GM23248 (cell line): ENCODE results near the gene DDX60.

Source experiments
- EZH2 ChIP-seq: fragments of 200-600 bp; sonication (generic); IDR thresholded peaks from 2 replicates; pipeline ENCODE4 v1.6.1; 2018; ENCODE audit warnings: antibody characterized with exemption, mild to moderate bottlenecking; ENCODE audit not compliant: insufficient read depth, poor library complexity, severe bottlenecking
- EZH2phosphoT487 ChIP-seq: fragments of 200-600 bp; sonication (generic); IDR thresholded peaks from 2 replicates; pipeline ENCODE4 v1.6.1; 2018; ENCODE audit warnings: antibody characterized with exemption, moderate library complexity, mild to moderate bottlenecking, low read depth; ENCODE audit not compliant: insufficient read depth

- TF ChIP-seq EZH2phosphoT487, result no peak
- no peak for TF ChIP-seq EZH2
Observed at GRCh38 chr4:168334053-168334452, 15.5 kb upstream of the DDX60 start.
